MCF 10A (cell line): ENCODE measurements around the gene ANXA6. TPM values are rescaled to one million over a fixed set of nuclear protein-coding genes. Genes with fewer than 3 reads are reported as not detected.

Source experiments
- BruUV-seq: library from RNA; stranded (reverse); fragments of 400-500 nt; replicated peaks from 2 replicates; lab custom pipeline; 2021; lab: Mats Ljungman, UMichigan
- CTCF ChIA-PET: fragments of 300-600 bp; sonication (Branson Sonifier 250); formaldehyde crosslinking; extraction: SDS; loops from one replicate; lab custom pipeline; 2021; ENCODE audit warnings: antibody characterized with exemption, inconsistent platforms; lab: Yijun Ruan, JAX
- POLR2A ChIA-PET: fragments of 300-600, 350-650 bp; sonication (Branson Sonifier 250); formaldehyde crosslinking; extraction: SDS; loops from one replicate; lab custom pipeline; 2020; ENCODE audit warnings: antibody characterized with exemption, inconsistent platforms; lab: Yijun Ruan, JAX
- DNase-seq: peaks from one replicate; pipeline ENCODE4 v3.0.0-alpha.2; 2018; ENCODE audit not compliant: unreplicated experiment
- H3K27ac Mint-ChIP-seq: one replicate; pipeline ENCODE4 v1.8.0; 2022; ENCODE audit warnings: mild to moderate bottlenecking, low read depth, mixed read lengths; ENCODE audit not compliant: unreplicated experiment
- H3K27me3 Mint-ChIP-seq: one replicate; pipeline ENCODE4 v1.8.0; 2022; ENCODE audit warnings: mixed read lengths; ENCODE audit not compliant: insufficient read depth, unreplicated experiment
- H3K36me3 Mint-ChIP-seq: one replicate; pipeline ENCODE4 v1.8.0; 2022; ENCODE audit warnings: mild to moderate bottlenecking, moderate library complexity, mixed read lengths; ENCODE audit not compliant: insufficient read depth, unreplicated experiment
- H3K4me1 Mint-ChIP-seq: one replicate; pipeline ENCODE4 v1.8.0; 2022; ENCODE audit warnings: mixed read lengths; ENCODE audit not compliant: insufficient read depth, unreplicated experiment
- H3K4me3 Mint-ChIP-seq: one replicate; pipeline ENCODE4 v1.8.0; 2022; ENCODE audit warnings: mild to moderate bottlenecking, moderate library complexity, mixed read lengths; ENCODE audit not compliant: unreplicated experiment
- H3K9me3 Mint-ChIP-seq: one replicate; pipeline ENCODE4 v1.8.0; 2022; ENCODE audit warnings: mixed read lengths; ENCODE audit not compliant: unreplicated experiment
- CTCF ChIP-seq: fragments of 200-600 bp; IDR thresholded peaks from one replicate; pipeline ENCODE4 v1.8.0; 2022; ENCODE audit warnings: antibody characterized with exemption, mild to moderate bottlenecking; ENCODE audit not compliant: unreplicated experiment
- intact Hi-C: fragments of 100-400 bp; cut with micrococcal nuclease; formaldehyde crosslinking; loops from 2 replicates; pipeline ENCODE4 v1.14.1; 2022
- total RNA-seq: library from RNA; stranded (reverse); gene quantifications from 2 replicates; pipeline ENCODE4 v1.2.3, GENCODE V29; 2022

ANXA6 gene
- total RNA-seq, 1 experiment from 2014 or later = 2.6 TPM

DNA sequence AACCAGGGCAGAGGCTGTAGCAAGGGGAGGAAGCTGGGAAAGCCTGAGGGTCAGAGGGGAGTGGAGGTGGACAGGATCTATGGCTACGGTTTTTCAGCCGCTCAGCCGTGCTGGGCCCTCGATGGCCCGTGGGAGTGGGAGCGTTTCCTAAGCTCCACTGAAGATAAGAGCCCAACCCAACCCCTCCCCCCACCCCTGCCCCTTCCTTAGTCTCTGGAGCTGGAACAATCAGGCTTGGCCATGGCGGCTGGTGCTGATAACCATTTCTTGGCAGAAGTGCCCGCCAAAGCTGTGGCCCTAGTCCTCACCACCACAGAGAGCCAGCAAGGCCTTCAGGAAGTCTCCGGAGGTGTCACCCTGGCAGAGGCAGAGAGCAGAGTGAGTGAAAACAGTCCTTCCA is 56.4 kb downstream of the ANXA6 start:
- intact Hi-C loops = no loop called here

DNA sequence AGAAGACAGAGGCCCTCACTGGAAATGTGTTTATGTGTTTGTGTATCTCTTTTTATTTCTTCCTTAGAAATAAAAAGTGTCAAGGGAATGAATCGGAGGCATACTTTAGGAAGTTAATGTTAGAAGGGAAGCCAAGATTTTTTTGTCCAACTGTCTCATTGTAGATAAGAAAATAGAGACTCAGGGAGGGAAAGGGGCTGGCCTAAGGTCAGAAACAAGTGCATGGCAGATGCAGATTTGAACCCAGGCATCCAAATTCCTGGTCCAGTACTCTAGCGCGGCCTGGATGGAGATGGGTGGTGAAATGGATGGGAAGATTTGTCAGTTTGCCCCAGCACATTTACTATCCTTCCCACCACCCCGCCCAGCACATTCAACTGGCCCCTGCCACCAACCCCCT is 56.9 kb downstream of the ANXA6 start:
- Mint-ChIP-seq H3K36me3 (no peaks in the 10 kb centered on the region), H3K27ac (no peak overlapping the region), H3K4me3 (no peak overlapping the region), H3K27me3 (no peaks in the 10 kb centered on the region), H3K4me1 (peaks cover 17% of the 10 kb centered on the region), H3K9me3 (no peaks in the 10 kb centered on the region)
- BruUV-seq = no TSS peak
- intact Hi-C loops = no loop called here
- ChIA-PET POLR2A (no interaction called here), CTCF (interaction anchor here (0.8 to 2.8 kb wide), 4 partner anchors 14 to 52 kb away, joined by 4 to 33 read pairs (median 6); no protein-coding TSS in a partner anchor)
- TF ChIP-seq CTCF = no peak
- DNase-seq = no peak

More for the DNA sequence above, 56.4 kb downstream of the ANXA6 start:
- Mint-ChIP-seq H3K27me3 (no peaks in the 10 kb centered on the region), H3K4me1 (peaks cover 14% of the 10 kb centered on the region), H3K27ac (no peak overlapping the region), H3K9me3 (no peaks in the 10 kb centered on the region), H3K36me3 (no peaks in the 10 kb centered on the region), H3K4me3 (no peak overlapping the region)
- no peak for DNase-seq
- ChIA-PET POLR2A (no interaction called here), CTCF (interaction anchor here (0.7 to 2.8 kb wide), 6 partner anchors 14 to 138 kb away, joined by 3 to 33 read pairs (median 6); no protein-coding TSS in a partner anchor)
- TF ChIP-seq CTCF = no peak
- no TSS peak for BruUV-seq

- POLR2A ChIA-PET = interaction anchor here (1.2 to 1.3 kb wide), 2 partner anchors 12 to 27 kb away, joined by 5 to 6 read pairs; no protein-coding TSS in a partner anchor
- no TSS peak for BruUV-seq
- intact Hi-C loops = no loop called here
- TF ChIP-seq CTCF = no peak
- no peaks in the 10 kb centered on the region for H3K27me3 Mint-ChIP-seq
- no peaks in the 10 kb centered on the region for H3K9me3 Mint-ChIP-seq
- H3K36me3 Mint-ChIP-seq = no peaks in the 10 kb centered on the region
- no peak overlapping the region for H3K27ac Mint-ChIP-seq
- no peak for DNase-seq
- H3K4me1 Mint-ChIP-seq = peaks cover 22% of the 10 kb centered on the region
- H3K4me3 Mint-ChIP-seq = no peak overlapping the region
- CTCF ChIA-PET = interaction anchor here (0.6 to 6.0 kb wide), 12 partner anchors 12 to 159 kb away, joined by 3 to 72 read pairs (median 4); no protein-coding TSS in a partner anchor
Observed at GRCh38 chr5:151098768-151099121, 58.8 kb downstream of the ANXA6 start.

DNA sequence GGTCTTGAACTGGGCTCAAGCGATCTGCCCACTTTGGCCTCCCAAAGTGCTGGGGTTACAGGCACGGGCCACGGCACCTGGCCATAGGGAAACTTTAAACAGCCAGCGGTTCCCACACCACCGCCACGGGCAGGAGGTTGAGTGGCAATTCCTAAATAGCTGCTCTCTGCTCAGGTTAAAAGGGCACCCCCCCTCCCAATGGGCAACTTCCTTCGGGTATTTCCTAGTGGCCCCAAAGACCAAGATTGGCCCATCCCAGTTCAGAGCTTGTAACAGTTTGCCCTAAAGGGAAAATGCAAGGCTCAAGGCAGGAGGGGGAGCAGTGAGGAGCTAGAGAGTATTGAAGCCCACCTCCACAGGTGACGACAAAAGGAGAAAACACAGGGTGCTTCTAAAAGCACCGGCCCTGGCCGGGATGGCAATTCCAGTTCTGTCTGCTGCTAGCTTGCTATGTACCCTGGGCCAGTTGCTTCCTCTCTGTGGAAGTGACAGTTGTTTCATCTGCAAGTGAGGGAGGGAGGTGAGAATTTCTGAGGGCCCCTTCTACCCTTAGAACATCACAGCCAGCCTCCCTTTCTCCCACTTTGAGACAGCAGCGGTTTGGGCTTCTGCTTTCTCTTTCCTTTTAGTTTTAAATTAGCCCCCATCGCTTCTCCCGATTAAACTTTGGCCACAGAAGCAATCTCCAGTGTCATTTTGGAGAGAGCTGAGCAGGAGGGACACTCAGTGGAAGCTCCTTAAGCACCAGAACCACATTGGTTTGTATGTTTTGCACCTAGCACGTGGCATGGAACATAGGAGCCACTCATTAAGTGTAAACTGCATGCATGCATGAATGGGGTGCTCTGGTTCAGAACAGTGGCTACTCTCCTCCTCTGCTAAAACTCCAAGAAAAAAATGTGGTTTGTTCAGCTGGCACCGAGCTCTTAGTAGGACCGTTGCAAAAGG is 59.5 kb downstream of the ANXA6 start:
- BruUV-seq = no TSS peak
- ChIA-PET POLR2A (interaction anchor here (1.2 to 1.3 kb wide), 2 partner anchors 12 to 26 kb away, joined by 5 to 6 read pairs; no protein-coding TSS in a partner anchor), CTCF (interaction anchor here (0.7 to 6.0 kb wide), 12 partner anchors 13 to 1415 kb away, joined by 3 to 72 read pairs (median 4); no protein-coding TSS in a partner anchor)
- no peak for TF ChIP-seq CTCF
- H3K27me3 Mint-ChIP-seq = no peaks in the 10 kb centered on the region
- no peak for DNase-seq
- H3K4me1 Mint-ChIP-seq = peaks cover 28% of the 10 kb centered on the region
- no peak overlapping the region for H3K27ac Mint-ChIP-seq
- H3K4me3 Mint-ChIP-seq = no peak overlapping the region
- no peaks in the 10 kb centered on the region for H3K9me3 Mint-ChIP-seq
- H3K36me3 Mint-ChIP-seq = no peaks in the 10 kb centered on the region
- intact Hi-C loops = no loop called here
